Activated CD8-positive, alpha-beta memory T cell treated with anti-CD3 and anti-CD28 coated beads for 48 hours (primary cell): ENCODE results near the gene HS2ST1.
"Not testable (repeated sequence)": the region's sequence is repeated elsewhere in the genome, so short reads cannot be mapped to it uniquely, and the experiment has no call there.

Experiments
- DNase-seq, 3 experiments: peaks; one replicate each; pipeline ENCODE4 v3.0.0-alpha.2; 2020; ENCODE audit warnings: low read depth in 2 of 3, low spot score in 2 of 3

HS2ST1 gene

GRCh38 chr1:87013385-87013784 is 99.0 kb downstream of the HS2ST1 start:
- DNase-seq: not testable (repeated sequence)

- DNase-seq: no peak
These were observed 103.7 kb downstream of the HS2ST1 start for GRCh38 chr1:87017998-87018672.

DNA sequence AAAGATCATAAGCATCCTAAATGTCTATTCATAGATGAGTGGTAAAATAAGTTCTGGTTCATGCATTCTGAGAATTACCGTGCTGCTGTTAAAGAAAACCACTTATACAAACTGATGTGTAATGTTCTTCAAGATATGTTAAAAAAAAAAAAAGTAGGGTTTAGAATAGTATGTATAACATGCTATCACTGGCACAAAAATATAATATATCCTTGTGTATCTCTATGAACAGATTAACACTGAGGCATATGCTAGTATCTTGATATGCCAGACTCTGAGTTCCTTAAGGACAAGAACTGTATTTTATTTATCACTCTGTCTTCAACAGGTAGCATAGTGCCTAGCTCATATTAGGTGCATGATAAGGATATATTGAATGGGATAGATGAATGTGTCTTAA is 108.9 kb downstream of the HS2ST1 start:
- DNase-seq: no peak

- DNase-seq: no peak
These were observed 110.6 kb downstream of the HS2ST1 start for GRCh38 chr1:87024936-87025540.

DNA sequence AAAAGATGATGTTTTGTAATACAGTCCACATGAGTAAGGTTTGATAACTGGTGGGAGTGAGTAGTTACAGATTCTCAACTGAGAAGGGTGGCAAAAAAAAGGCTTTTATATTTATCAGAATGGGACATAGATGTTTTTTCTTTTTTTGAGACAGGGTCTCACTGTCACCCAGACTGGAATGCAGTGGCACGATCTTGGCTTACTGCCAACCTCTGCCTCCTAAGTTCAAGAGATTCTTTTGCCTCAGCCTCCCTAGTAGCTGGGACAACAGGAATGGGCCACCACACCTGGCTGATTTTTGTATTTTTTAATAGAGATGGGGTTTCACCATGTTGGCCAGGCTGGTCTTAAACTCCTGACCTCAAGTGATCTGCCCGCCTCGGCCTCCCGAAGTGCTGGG is 113.1 kb downstream of the HS2ST1 start:
- DNase-seq: not testable (repeated sequence)

DNA sequence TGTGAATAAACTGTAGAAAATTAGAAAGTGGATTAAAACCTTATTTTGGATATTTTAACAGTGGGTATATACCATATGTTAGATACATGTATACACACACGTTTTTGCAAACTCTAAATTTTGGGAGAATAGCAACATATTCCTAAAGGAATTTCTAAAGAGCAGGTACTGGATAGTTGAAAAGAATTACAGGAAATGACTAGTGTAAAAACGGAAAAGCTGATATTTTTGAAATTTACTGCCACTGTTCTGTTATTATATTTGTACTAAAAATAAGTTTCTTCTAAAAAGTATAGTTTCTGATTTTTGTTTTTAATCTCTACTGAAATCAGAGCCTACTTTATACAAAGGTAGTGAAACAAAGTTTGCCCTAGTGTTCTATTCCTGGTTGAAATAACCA is 114.1 kb downstream of the HS2ST1 start:
- no peak for DNase-seq

GRCh38 chr1:87030740-87031690 is 116.6 kb downstream of the HS2ST1 start:
- DNase-seq: no peak

DNA sequence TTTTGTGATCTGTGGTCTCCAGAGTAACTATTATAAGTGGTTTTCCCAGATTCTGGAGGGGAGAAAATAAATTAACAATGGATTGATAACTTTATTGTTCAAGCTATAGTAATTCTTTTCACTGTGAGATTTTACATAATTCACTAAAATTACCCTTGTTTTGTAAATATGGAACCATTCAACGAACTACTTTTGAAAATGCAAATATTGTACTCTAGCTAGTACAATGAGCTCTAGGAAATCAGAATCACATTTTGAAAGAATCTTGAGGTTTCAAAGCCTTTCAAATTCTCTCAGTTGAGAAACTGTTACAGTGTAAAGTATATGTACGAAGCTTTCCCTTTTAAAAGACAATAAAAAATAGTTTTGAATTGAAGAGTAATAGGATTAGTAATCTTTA is 119.9 kb downstream of the HS2ST1 start:
- DNase-seq: no peak

DNA sequence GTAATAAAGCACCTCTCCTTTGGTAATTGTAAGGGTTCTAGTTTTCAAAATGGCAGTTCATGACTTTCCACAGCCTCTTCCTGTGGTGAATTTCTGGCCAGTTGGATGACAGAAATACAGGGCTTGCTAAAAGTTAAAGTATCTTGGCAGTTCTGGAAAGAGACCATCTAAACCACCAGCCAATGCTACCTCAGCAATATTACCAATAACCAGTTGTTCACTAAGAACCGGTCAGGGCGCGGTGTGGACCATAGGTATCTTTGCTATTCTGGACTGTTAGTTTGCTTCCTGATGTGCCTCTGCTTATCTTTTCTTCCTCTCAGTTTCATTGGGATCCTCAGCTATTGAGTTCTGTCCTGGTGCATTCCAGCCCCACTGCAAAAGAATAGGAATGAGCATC is 124.7 kb downstream of the HS2ST1 start:
- no peak for DNase-seq

GRCh38 chr1:87042111-87042811 is 127.8 kb downstream of the HS2ST1 start:
- DNase-seq: no peak

- DNase-seq: no peak
These were observed 130.0 kb downstream of the HS2ST1 start for GRCh38 chr1:87044424-87044823.

DNA sequence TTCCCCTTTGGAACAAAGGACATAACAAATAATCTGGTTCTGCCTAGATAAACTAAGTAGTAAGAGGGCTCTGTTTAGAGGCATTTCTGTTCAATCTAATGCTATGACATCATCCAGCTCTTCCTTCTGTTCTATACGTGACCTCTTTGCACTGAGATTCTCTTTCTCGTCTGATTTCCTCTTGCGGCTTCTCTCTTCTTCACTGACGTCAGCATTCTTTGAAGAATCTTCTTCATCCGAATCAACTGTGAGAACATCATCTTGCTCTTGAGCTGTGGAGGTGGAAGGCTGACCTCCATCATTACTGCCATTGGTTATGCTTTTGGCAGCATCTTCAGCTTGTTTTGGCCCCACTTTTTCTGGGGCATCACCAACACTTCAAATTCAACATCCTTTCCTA is 130.4 kb downstream of the HS2ST1 start:
- DNase-seq: no peak

DNA sequence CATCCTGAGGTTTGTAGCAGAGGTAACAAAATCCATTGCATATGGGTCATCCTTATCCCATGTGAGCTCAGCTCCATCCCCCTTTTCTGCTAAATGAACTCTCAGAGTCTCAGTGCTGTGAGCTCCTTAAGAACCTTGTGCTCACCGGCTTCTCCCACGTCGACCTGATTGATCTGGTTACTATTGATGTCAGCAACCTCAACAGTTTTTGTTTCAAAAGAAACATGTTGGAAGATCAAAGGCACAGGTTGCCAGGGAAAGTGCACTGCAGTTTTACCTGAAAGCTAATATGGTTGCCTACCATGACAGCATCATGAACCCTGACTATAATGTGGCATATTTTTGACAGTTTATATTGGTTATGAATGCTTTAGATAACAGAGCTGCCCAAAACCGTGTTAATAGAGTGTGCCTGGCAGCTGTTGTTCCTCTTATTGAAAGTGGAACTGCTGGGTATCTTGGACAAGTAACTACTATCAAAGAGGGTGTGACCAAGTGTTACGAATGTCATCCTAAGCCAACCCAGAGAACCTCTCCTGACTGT is 131.4 kb downstream of the HS2ST1 start:
- peak in 1 of 3 experiments; percentile 22 for DNase-seq

GRCh38 chr1:87046951-87047350 is 132.5 kb downstream of the HS2ST1 start:
- DNase-seq: no peak

DNA sequence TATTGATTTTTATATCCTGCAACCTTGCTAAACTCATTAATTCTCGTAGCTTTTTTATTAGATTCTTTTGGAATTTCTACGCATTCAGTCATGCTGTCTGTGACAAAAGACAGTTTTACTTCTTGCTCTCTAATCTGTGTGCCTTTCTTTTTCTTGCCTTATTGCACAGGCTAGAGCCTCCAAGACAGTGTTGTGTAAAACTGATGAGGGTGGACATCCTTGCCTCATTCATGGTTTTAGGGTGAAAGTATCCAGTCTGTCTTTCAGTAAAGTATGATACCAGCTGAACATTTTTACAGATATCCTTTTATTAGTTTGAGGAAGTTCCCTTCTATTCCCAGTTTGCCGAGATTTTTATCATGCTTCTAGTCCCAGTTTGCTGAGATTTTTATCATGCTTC is 133.8 kb downstream of the HS2ST1 start:
- no peak for DNase-seq

- no peak for DNase-seq
These were observed 137.5 kb downstream of the HS2ST1 start for GRCh38 chr1:87051965-87052364.

DNA sequence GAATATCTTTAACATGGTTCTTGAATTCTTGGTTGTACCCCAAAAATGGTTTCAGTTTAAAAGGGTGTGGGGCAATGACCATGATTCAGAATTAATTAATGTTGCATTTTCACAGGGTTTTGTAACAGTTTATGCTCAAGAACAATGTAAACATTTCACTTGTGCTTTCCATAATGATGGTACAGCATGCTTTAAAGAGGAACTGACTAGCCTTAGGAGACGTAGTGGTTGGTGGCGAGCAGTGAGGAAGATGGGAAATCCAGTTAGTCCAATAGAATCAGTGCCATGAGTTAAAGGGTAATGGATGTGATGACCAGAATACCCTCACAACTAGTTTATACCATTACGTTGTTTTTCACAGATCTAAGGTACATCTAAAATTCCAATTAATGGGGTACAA is 138.0 kb downstream of the HS2ST1 start:
- DNase-seq: no peak

- no peak for DNase-seq
These were observed 138.5 kb downstream of the HS2ST1 start for GRCh38 chr1:87052961-87053360.

DNA sequence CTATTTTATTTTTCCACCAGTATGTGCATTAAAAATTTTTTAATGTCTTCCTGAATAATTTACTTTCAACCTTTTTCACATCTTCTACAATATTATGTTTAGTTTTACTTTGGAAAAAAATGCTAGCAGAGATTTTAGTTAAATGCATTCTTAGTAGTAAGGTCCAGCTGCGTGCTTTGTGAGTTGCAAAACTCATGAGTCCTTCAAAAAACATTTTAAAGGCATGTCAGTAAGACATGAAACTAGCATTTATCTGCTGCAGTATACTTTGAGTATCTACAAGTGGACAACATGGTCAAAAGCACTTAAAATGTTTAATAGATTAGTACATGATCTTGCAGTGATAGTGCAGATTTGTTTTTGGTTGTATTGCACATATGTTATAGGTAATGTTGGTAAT is 139.0 kb downstream of the HS2ST1 start:
- no peak for DNase-seq

DNA sequence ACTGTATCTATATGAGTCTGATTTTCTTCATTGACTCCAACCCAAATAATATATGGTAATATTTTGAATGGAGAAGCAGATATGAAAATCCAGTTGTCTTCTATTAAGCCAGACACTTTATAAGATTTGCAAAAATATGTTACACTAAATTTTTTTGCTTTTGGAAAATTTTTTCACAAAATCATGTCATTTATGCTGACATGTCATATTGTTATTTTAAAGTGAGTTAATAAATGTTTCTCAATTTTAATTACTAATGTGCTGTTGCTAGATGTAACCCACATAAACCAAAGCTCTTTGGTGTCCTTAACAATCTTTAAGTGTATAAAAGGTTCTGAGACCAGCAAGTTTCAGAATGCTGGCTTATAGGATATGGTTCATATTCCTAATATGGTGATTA is 142.5 kb downstream of the HS2ST1 start:
- DNase-seq: no peak

- DNase-seq: no peak
These were observed 143.9 kb downstream of the HS2ST1 start for GRCh38 chr1:87058343-87058649.
